ENCODE measurements around the gene TEX101. TPM values are rescaled to one million over a fixed set of nuclear protein-coding genes. Genes with fewer than 3 reads are reported as not detected.

TEX101 gene
- total RNA-seq, 1 experiment from 2014 or later = not detected

- H3K4me2 ChIP-seq (ENCODE audit: low read length) = peak overlapping the region; percentile 83
- CTCF ChIA-PET = interaction anchor here (0.5 to 1.8 kb wide), 5 partner anchors 13 to 123 kb away, joined by 3 to 11 read pairs (median 3); no protein-coding TSS in a partner anchor
- H3K4me1 ChIP-seq (ENCODE audit: insufficient read depth, low read length) = peaks cover 20% of the 10 kb centered on the region
- TF ChIP-seq EZH2phosphoT487 (IDR thresholded peaks at IDR 0.05; ENCODE audit: borderline replicate concordance, low read length) (no peak), CTCF (conservative IDR thresholded peaks at IDR 0.05; ENCODE audit: low read depth, low read length) (no peak), EZH2 (IDR thresholded peaks at IDR 0.05; ENCODE audit: low read length, unreplicated experiment) (no peak)
- H3K27ac ChIP-seq (ENCODE audit: low read length) = peak overlapping the region; percentile 97
- peak overlapping the region; percentile 49 for H3K4me3 ChIP-seq (ENCODE audit: low read length)
- H3K9me2 ChIP-seq (replicated peaks; ENCODE audit: low read length) = no peaks in the 10 kb centered on the region
- peak overlapping the region; percentile 69 for H3K9ac ChIP-seq (ENCODE audit: low read length)
- no peaks in the 10 kb centered on the region for H3K9me3 ChIP-seq (ENCODE audit: low read length)
- ATAC-seq = peak; percentile 87
- no TSS peak for BruUV-seq (replicated peaks)
- H3K27me3 ChIP-seq (ENCODE audit: low read length) = no peaks in the 10 kb centered on the region
- DNase-seq = peak; percentile 90
- H4K20me1 ChIP-seq (ENCODE audit: low read length) = no peaks in the 10 kb centered on the region
- peak overlapping the region; percentile 83 for H2AFZ ChIP-seq (ENCODE audit: low read length)
- POLR2A ChIA-PET (ENCODE audit: unreplicated experiment) = no interaction called here
- H3K79me2 ChIP-seq (ENCODE audit: low read length) = no peaks in the 10 kb centered on the region
- H3F3A ChIP-seq (ENCODE audit: low read length, unreplicated experiment) = peaks cover 6% of the 10 kb centered on the region
- H3K36me3 ChIP-seq (ENCODE audit: low read depth, low read length) = no peaks in the 10 kb centered on the region
- intact Hi-C loops (cut with micrococcal nuclease) = no loop called here
Measured at GRCh38 chr19:43439032-43439708, 24.5 kb downstream of the TEX101 start.

- POLR2A ChIA-PET (ENCODE audit: unreplicated experiment) = no interaction called here
- BruUV-seq (replicated peaks) = no TSS peak
Measured at GRCh38 chr19:43439709-43440063, 25.0 kb downstream of the TEX101 start.

More at GRCh38 chr19:43439709-43440063, 25.0 kb downstream of the TEX101 start:
- H3K79me2 ChIP-seq (ENCODE audit: low read length) = no peaks in the 10 kb centered on the region
- no peaks in the 10 kb centered on the region for H4K20me1 ChIP-seq (ENCODE audit: low read length)
- H3K9me2 ChIP-seq (replicated peaks; ENCODE audit: low read length) = no peaks in the 10 kb centered on the region
- H3K4me3 ChIP-seq (ENCODE audit: low read length) = peak overlapping the region; percentile 35; the same call in 1 of the 2 replicates
- H3K9me3 ChIP-seq (ENCODE audit: low read length) = no peaks in the 10 kb centered on the region
- CTCF ChIA-PET = interaction anchor here (1.8 kb wide), 1 partner anchor 80 kb away, joined by 11 read pairs; no protein-coding TSS in a partner anchor
- ATAC-seq (no peak), DNase-seq (no peak)
- peak overlapping the region; percentile 83 for H2AFZ ChIP-seq (ENCODE audit: low read length)
- H3K9ac ChIP-seq (ENCODE audit: low read length) = peak overlapping the region; percentile 64; the same call in 1 of the 2 replicates
- intact Hi-C loops (cut with micrococcal nuclease) = no loop called here
- H3K4me2 ChIP-seq (ENCODE audit: low read length) = peak overlapping the region; percentile 71
- peaks cover 6% of the 10 kb centered on the region for H3F3A ChIP-seq (ENCODE audit: low read length, unreplicated experiment)
- peaks cover 20% of the 10 kb centered on the region for H3K4me1 ChIP-seq (ENCODE audit: insufficient read depth, low read length)
- H3K27me3 ChIP-seq (ENCODE audit: low read length) = no peaks in the 10 kb centered on the region
- H3K27ac ChIP-seq (ENCODE audit: low read length) = peak overlapping the region; percentile 86
- no peaks in the 10 kb centered on the region for H3K36me3 ChIP-seq (ENCODE audit: low read depth, low read length)
- TF ChIP-seq EZH2 (IDR thresholded peaks at IDR 0.05; ENCODE audit: low read length, unreplicated experiment) = no peak
- no peak for TF ChIP-seq EZH2phosphoT487 (IDR thresholded peaks at IDR 0.05; ENCODE audit: borderline replicate concordance, low read length)
- no peak for TF ChIP-seq CTCF (conservative IDR thresholded peaks at IDR 0.05; ENCODE audit: low read depth, low read length)

Data from PC-3 (cell line).